HEK293T (cell line): Measurements from ENCODE around the gene RNF180.
A peak's percentile ranks its signal among the peaks of the same experiment; 100 is the strongest.

Experiments
- CTCF ChIA-PET: fragments of 350-600 bp; formaldehyde crosslinking; extraction: SDS; loops from one replicate; lab custom pipeline; 2021; ENCODE audit warnings: antibody characterized with exemption, inconsistent platforms; lab: Yijun Ruan, JAX
- POLR2A ChIA-PET: fragments of 350-600 bp; formaldehyde crosslinking; extraction: SDS; loops from one replicate; lab custom pipeline; 2020; ENCODE audit warnings: antibody characterized with exemption, inconsistent platforms; lab: Yijun Ruan, JAX
- DNase-seq: peaks from one replicate; pipeline ENCODE4 v3.0.0; 2012; ENCODE audit warnings: mixed read lengths; ENCODE audit errors: extremely low spot score
- ARNT ChIP-seq: fragments of 450-650 bp; IDR thresholded peaks from 2 replicates; pipeline ENCODE4 v1.6.1; 2017; ENCODE audit warnings: mild to moderate bottlenecking
- BHLHE40 ChIP-seq: fragments of 450-650 bp; IDR thresholded peaks from 2 replicates; pipeline ENCODE4 v1.6.1; 2016; ENCODE audit warnings: mild to moderate bottlenecking, moderate library complexity, borderline replicate concordance
- CTBP1 ChIP-seq: fragments of 450-650 bp; IDR thresholded peaks from 2 replicates; pipeline ENCODE4 v1.6.1; 2016; ENCODE audit warnings: borderline replicate concordance
- ELF4 ChIP-seq: fragments of 450-650 bp; IDR thresholded peaks from 2 replicates; pipeline ENCODE4 v1.6.1; 2017; ENCODE audit warnings: antibody characterized with exemption
- FOXA1 ChIP-seq: fragments of 450-650 bp; IDR thresholded peaks from 2 replicates; pipeline ENCODE4 v1.6.1; 2016; ENCODE audit warnings: mild to moderate bottlenecking
- FOXK2 ChIP-seq: fragments of 450-650 bp; IDR thresholded peaks from 2 replicates; pipeline ENCODE4 v1.6.1; 2016; ENCODE audit warnings: mild to moderate bottlenecking
- FOXM1 ChIP-seq: fragments of 450-650 bp; IDR thresholded peaks from 2 replicates; pipeline ENCODE4 v1.6.1; 2017; ENCODE audit warnings: mild to moderate bottlenecking, borderline replicate concordance
- HDGF ChIP-seq: fragments of 450-650 bp; IDR thresholded peaks from 2 replicates; pipeline ENCODE4 v1.6.1; 2017; ENCODE audit warnings: antibody characterized with exemption, borderline replicate concordance
- L3MBTL2 ChIP-seq: fragments of 450-650 bp; conservative IDR thresholded peaks from 2 replicates; pipeline ENCODE4 v1.6.1; 2016; ENCODE audit warnings: mild to moderate bottlenecking
- LEF1 ChIP-seq: fragments of 450-650 bp; IDR thresholded peaks from 2 replicates; pipeline ENCODE4 v1.6.1; 2017; ENCODE audit warnings: mild to moderate bottlenecking, borderline replicate concordance
- NFRKB ChIP-seq: fragments of 450-650 bp; IDR thresholded peaks from 2 replicates; pipeline ENCODE4 v1.6.1; 2016; ENCODE audit warnings: mild to moderate bottlenecking, moderate library complexity
- PKNOX1 ChIP-seq: fragments of 450-650 bp; IDR thresholded peaks from 2 replicates; pipeline ENCODE4 v1.6.1; 2016
- SP1 ChIP-seq: fragments of 450-650 bp; IDR thresholded peaks from 2 replicates; pipeline ENCODE4 v1.6.1; 2017
- SUZ12 ChIP-seq: fragments of 450-650 bp; IDR thresholded peaks from 2 replicates; pipeline ENCODE4 v1.6.1; 2016; ENCODE audit warnings: mild to moderate bottlenecking
- TARDBP ChIP-seq: fragments of 450-650 bp; IDR thresholded peaks from 2 replicates; pipeline ENCODE4 v1.6.1; 2016
- ZNF384 ChIP-seq: fragments of 450-650 bp; IDR thresholded peaks from 2 replicates; pipeline ENCODE4 v1.6.1; 2016

Gene RNF180

GRCh38 chr5:64165500-64166200 lies at the start of gene RNF180:
RNF180 (plus strand) TSS chr5:64165843; CDS start chr5:64200808, 34,965 bp downstream.
- ChIA-PET CTCF (no interaction called here), POLR2A (no interaction called here)
- DNase-seq = peak; percentile 45
- TF ChIP-seq NFRKB (no peak), SUZ12 (no peak), HDGF (no peak), CTBP1 (no peak), ARNT (no peak), TARDBP (no peak), FOXM1 (no peak), LEF1 (no peak), ELF4 (no peak), PKNOX1 (no peak)

GRCh38 chr5:64125521-64125920 lies 40.1 kb upstream of the RNF180 start:
- ChIA-PET CTCF (no interaction called here), POLR2A (no interaction called here)
- no peak for DNase-seq
- no peak for TF ChIP-seq FOXK2
- no peak for TF ChIP-seq NFRKB
- TF ChIP-seq SUZ12 = no peak
- no peak for TF ChIP-seq ZNF384
- no peak for TF ChIP-seq TARDBP
- TF ChIP-seq L3MBTL2 = no peak
- TF ChIP-seq SP1 = no peak
- no peak for TF ChIP-seq FOXM1
- TF ChIP-seq FOXA1 = no peak
- no peak for TF ChIP-seq ARNT
- no peak for TF ChIP-seq HDGF
- TF ChIP-seq BHLHE40 = no peak

- CTCF ChIA-PET = no interaction called here
- POLR2A ChIA-PET = no interaction called here
- DNase-seq = no peak
- TF ChIP-seq TARDBP = no peak
- no peak for TF ChIP-seq FOXM1
- no peak for TF ChIP-seq FOXA1
- no peak for TF ChIP-seq SUZ12
- TF ChIP-seq SP1 = no peak
- TF ChIP-seq CTBP1 = no peak
- TF ChIP-seq L3MBTL2 = no peak
- TF ChIP-seq HDGF = no peak
- no peak for TF ChIP-seq ZNF384
- no peak for TF ChIP-seq ARNT
- TF ChIP-seq NFRKB = no peak
- TF ChIP-seq LEF1 = no peak
- no peak for TF ChIP-seq ELF4
- no peak for TF ChIP-seq BHLHE40
- TF ChIP-seq FOXK2 = no peak
- no peak for TF ChIP-seq PKNOX1
Observed at GRCh38 chr5:64126202-64126741, 39.4 kb upstream of the RNF180 start.

GRCh38 chr5:64140018-64140417 lies 25.6 kb upstream of the RNF180 start:
- no peak for DNase-seq
- POLR2A ChIA-PET = no interaction called here
- TF ChIP-seq L3MBTL2 = no peak
- CTCF ChIA-PET = no interaction called here

GRCh38 chr5:64144425-64145215 lies 21.0 kb upstream of the RNF180 start:
- CTCF ChIA-PET = no interaction called here
- no peak for DNase-seq
- no peak for TF ChIP-seq CTBP1
- no peak for TF ChIP-seq TARDBP
- TF ChIP-seq L3MBTL2 = no peak
- no peak for TF ChIP-seq FOXA1
- no peak for TF ChIP-seq SP1
- no peak for TF ChIP-seq ELF4
- TF ChIP-seq FOXM1 = no peak
- no peak for TF ChIP-seq NFRKB
- TF ChIP-seq ARNT = no peak
- TF ChIP-seq SUZ12 = no peak
- no peak for TF ChIP-seq HDGF
- POLR2A ChIA-PET = no interaction called here

- POLR2A ChIA-PET = no interaction called here
- no peak for DNase-seq
- TF ChIP-seq FOXM1 = no peak
- TF ChIP-seq TARDBP = no peak
- TF ChIP-seq L3MBTL2 = no peak
- no peak for TF ChIP-seq FOXA1
- no peak for TF ChIP-seq HDGF
- no peak for TF ChIP-seq SP1
- TF ChIP-seq SUZ12 = no peak
- TF ChIP-seq ARNT = no peak
- TF ChIP-seq BHLHE40 = no peak
- no peak for TF ChIP-seq FOXK2
- TF ChIP-seq NFRKB = no peak
- no peak for TF ChIP-seq PKNOX1
- no peak for TF ChIP-seq ELF4
- no peak for TF ChIP-seq LEF1
- TF ChIP-seq ZNF384 = no peak
- no peak for TF ChIP-seq CTBP1
- CTCF ChIA-PET = interaction anchor here (1.3 kb wide), 1 partner anchor 67 kb away, joined by 3 read pairs; no protein-coding TSS in a partner anchor
Observed at GRCh38 chr5:64145216-64145895, 20.3 kb upstream of the RNF180 start.
